Limb (tissue), 2 donors: ENCODE data around the gene NRIP1.

Source experiments
- DNase-seq, 2 donors: peaks; one replicate each; pipeline ENCODE4 v3.0.0-alpha.2; 2016; ENCODE audit errors: extremely low spot score in 2 of 2

The NRIP1 gene

GRCh38 chr21:15066123-15066575, 1.3 kb upstream of the NRIP1 start:
- no peak for DNase-seq

GRCh38 chr21:15065392-15066122, 757 bp upstream of the NRIP1 start:
- DNase-seq = peak; percentile 73 to 81

- DNase-seq = peak; percentile 28 to 81
Observed at GRCh38 chr21:15063814-15064575, 805 bp downstream of the NRIP1 start.

GRCh38 chr21:15063081-15063813, 1.6 kb downstream of the NRIP1 start:
- DNase-seq = no peak

GRCh38 chr21:15062606-15062965, 2.2 kb downstream of the NRIP1 start:
- DNase-seq = peak in 1 of 2 donors; percentile 42

- no peak for DNase-seq
Observed at GRCh38 chr21:15061747-15062605, 2.8 kb downstream of the NRIP1 start.

- DNase-seq = no peak
Observed at GRCh38 chr21:15061279-15061678, 3.5 kb downstream of the NRIP1 start.

GRCh38 chr21:15060543-15061175, 4.1 kb downstream of the NRIP1 start:
- no peak for DNase-seq

- no peak for DNase-seq
Observed at GRCh38 chr21:15059397-15059796, 5.4 kb downstream of the NRIP1 start.

- DNase-seq = no peak
Observed at GRCh38 chr21:15058854-15059263, 5.9 kb downstream of the NRIP1 start.

- DNase-seq = no peak
Observed at GRCh38 chr21:15057285-15057684, 7.5 kb downstream of the NRIP1 start.

GRCh38 chr21:15054606-15055239, 10.1 kb downstream of the NRIP1 start:
- no peak for DNase-seq

- no peak for DNase-seq
Observed at GRCh38 chr21:15054089-15054488, 10.7 kb downstream of the NRIP1 start.

GRCh38 chr21:15053500-15053899, 11.3 kb downstream of the NRIP1 start:
- DNase-seq = no peak

- DNase-seq = no peak
Observed at GRCh38 chr21:15052459-15052763, 12.4 kb downstream of the NRIP1 start.

- no peak for DNase-seq
Observed at GRCh38 chr21:15051644-15052458, 12.9 kb downstream of the NRIP1 start.

- DNase-seq = no peak
Observed at GRCh38 chr21:15050568-15051377, 14.0 kb downstream of the NRIP1 start.

GRCh38 chr21:15045017-15045416, 19.8 kb downstream of the NRIP1 start:
- DNase-seq = no peak

GRCh38 chr21:15042531-15042930, 22.3 kb downstream of the NRIP1 start:
- DNase-seq = no peak
